ENCODE results near the gene ZFHX3.

ZFHX3 gene

GRCh38 chr16:72811188-72811720, 236.7 kb downstream of the ZFHX3 start:
- no peak for DNase-seq (ENCODE audit: low read depth)
- TF ChIP-seq, protein P1, sequence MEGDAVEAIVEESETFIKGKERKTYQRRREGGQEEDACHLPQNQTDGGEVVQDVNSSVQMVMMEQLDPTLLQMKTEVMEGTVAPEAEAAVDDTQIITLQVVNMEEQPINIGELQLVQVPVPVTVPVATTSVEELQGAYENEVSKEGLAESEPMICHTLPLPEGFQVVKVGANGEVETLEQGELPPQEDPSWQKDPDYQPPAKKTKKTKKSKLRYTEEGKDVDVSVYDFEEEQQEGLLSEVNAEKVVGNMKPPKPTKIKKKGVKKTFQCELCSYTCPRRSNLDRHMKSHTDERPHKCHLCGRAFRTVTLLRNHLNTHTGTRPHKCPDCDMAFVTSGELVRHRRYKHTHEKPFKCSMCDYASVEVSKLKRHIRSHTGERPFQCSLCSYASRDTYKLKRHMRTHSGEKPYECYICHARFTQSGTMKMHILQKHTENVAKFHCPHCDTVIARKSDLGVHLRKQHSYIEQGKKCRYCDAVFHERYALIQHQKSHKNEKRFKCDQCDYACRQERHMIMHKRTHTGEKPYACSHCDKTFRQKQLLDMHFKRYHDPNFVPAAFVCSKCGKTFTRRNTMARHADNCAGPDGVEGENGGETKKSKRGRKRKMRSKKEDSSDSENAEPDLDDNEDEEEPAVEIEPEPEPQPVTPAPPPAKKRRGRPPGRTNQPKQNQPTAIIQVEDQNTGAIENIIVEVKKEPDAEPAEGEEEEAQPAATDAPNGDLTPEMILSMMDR (conservative IDR thresholded peaks at IDR 0.05; ENCODE audit: control insufficient read depth, insufficient read depth, low read depth, low read length), result no peak

DNA sequence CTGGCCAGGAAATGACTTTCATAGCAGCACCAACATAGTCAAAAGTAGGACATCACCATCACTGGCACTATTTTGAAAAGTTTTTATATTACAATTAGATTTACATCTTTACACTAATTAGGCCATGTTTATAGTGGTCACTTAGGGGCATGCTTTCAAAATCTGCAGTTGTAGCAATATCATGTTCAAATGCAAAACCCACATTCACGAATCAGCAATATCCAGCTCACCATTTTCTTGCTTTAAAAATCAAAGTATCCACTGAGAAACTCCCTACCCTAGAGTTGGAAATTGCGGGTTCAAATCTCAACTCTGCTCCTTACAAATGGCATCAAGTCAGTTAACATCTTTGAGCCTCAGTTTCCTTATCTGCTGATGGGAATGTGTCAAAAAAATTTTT, 237.4 kb downstream of the ZFHX3 start:
- TF ChIP-seq, protein P1 (conservative IDR thresholded peaks at IDR 0.05; ENCODE audit: control insufficient read depth, insufficient read depth, low read depth, low read length), result no peak
- no peak for DNase-seq (ENCODE audit: low read depth)
- H3K4me3 ChIP-seq (ENCODE audit: control insufficient read depth, low read depth, low read length), result no peak overlapping the region

More at GRCh38 chr16:72811188-72811720, 236.7 kb downstream of the ZFHX3 start:
- no peak overlapping the region for H3K4me3 ChIP-seq (ENCODE audit: control insufficient read depth, low read depth, low read length)

- TF ChIP-seq, protein P1 (conservative IDR thresholded peaks at IDR 0.05; ENCODE audit: control insufficient read depth, insufficient read depth, low read depth, low read length), result no peak
- H3K4me3 ChIP-seq (ENCODE audit: control insufficient read depth, low read depth, low read length), result no peak overlapping the region
- no peak for DNase-seq (ENCODE audit: low read depth)
These were observed 238.5 kb downstream of the ZFHX3 start for GRCh38 chr16:72809446-72809845.

DNA sequence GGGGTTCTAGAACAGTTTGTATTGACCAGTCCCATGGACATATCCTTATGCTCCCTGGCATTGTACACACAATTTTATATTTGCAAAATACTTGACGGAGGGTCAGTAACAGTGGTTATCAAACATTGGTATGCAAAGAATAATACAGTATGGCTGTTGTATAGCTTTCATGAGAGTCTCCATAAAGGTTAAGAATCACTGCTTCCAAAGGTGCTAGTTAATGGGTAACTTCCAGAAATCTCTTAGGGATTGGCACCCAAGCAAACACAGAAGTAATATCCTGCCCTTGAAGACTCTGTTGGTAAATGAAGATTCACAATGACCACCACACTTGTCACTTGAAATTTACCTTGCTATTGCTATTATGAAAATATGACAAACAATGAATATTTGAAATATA, 239.2 kb downstream of the ZFHX3 start:
- no peak for DNase-seq (ENCODE audit: low read depth)

GRCh38 chr16:72807245-72807644, 240.7 kb downstream of the ZFHX3 start:
- H3K4me3 ChIP-seq (ENCODE audit: control insufficient read depth, low read depth, low read length), result no peak overlapping the region
- DNase-seq (ENCODE audit: low read depth), result no peak
- TF ChIP-seq, protein P1 (conservative IDR thresholded peaks at IDR 0.05; ENCODE audit: control insufficient read depth, insufficient read depth, low read depth, low read length), result no peak

More for the DNA sequence above, 239.2 kb downstream of the ZFHX3 start:
- H3K4me3 ChIP-seq (ENCODE audit: control insufficient read depth, low read depth, low read length), result no peak overlapping the region
- TF ChIP-seq, protein P1 (conservative IDR thresholded peaks at IDR 0.05; ENCODE audit: control insufficient read depth, insufficient read depth, low read depth, low read length), result no peak

DNA sequence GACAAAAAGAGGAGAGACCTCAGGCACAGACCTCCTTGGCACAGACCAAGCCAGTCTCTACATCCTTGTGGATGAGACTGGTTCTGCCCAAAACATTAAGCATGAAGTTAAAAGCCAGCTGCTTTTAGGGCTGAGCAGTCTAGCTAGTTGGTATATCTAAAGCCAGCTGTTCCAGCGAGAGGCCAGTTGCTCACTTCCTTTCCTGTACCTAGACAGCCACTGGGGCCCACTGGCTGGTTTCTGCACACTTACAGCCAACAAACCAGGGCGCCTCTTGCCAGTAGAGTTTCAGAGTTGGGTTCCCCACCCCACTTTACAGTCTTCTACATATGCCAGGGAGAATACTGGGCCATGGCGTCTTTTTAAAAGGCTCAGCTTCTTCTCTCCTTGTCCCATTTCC, 242.4 kb downstream of the ZFHX3 start:
- TF ChIP-seq, protein P1 (conservative IDR thresholded peaks at IDR 0.05; ENCODE audit: control insufficient read depth, insufficient read depth, low read depth, low read length), result no peak
- H3K4me3 ChIP-seq (ENCODE audit: control insufficient read depth, low read depth, low read length), result no peak overlapping the region
- DNase-seq (ENCODE audit: low read depth), result no peak
